Astrocyte (in vitro differentiated cells and primary cell): Measurements from ENCODE around the gene WDR75. TPM values are rescaled to one million over a fixed set of nuclear protein-coding genes. Genes with fewer than 3 reads are reported as not detected.
A peak's percentile ranks its signal among the peaks of the same experiment; 100 is the strongest.

Source experiments
- DNase-seq: peaks from one replicate; pipeline ENCODE4 v3.0.0-alpha.2; 2010; ENCODE audit warnings: low read depth
- FAIRE-seq: peaks from 2 replicates; lab custom pipeline; 2011; peaks lifted over from hg19 to GRCh38; lab: Jason Lieb, UNC
- H2AFZ ChIP-seq: 2 replicates; pipeline ENCODE4 v1.6.0; 2012; ENCODE audit warnings: low read depth, low read length, inconsistent platforms
- H3K27ac ChIP-seq: 2 replicates; pipeline ENCODE4 v1.5.1; 2011; ENCODE audit warnings: low read depth, low read length, inconsistent platforms
- H3K27me3 ChIP-seq: 2 replicates; pipeline ENCODE4 v1.6.0; 2011; ENCODE audit warnings: low read length, inconsistent platforms; ENCODE audit not compliant: insufficient read depth
- H3K36me3 ChIP-seq: 2 replicates; pipeline ENCODE4 v1.5.1; 2011; ENCODE audit warnings: low read length, inconsistent platforms; ENCODE audit not compliant: insufficient read depth
- H3K4me1 ChIP-seq: 2 replicates; pipeline ENCODE4 v1.5.1; 2011; ENCODE audit warnings: low read length, inconsistent platforms; ENCODE audit not compliant: insufficient read depth
- H3K4me2 ChIP-seq: 2 replicates; pipeline ENCODE4 v1.6.0; 2012; ENCODE audit warnings: low read length, inconsistent platforms
- H3K4me3 ChIP-seq: 2 replicates; pipeline ENCODE4 v1.5.1; 2011; ENCODE audit warnings: low read depth, mild to moderate bottlenecking, low read length, inconsistent platforms; ENCODE audit not compliant: insufficient read depth
- H3K79me2 ChIP-seq: 2 replicates; pipeline ENCODE4 v1.6.0; 2012; ENCODE audit warnings: mild to moderate bottlenecking, low read length, inconsistent platforms; ENCODE audit not compliant: insufficient read depth
- H3K9ac ChIP-seq: 2 replicates; pipeline ENCODE4 v1.6.0; 2012; ENCODE audit warnings: mild to moderate bottlenecking, low read length, inconsistent platforms
- H3K9me3 ChIP-seq: 2 replicates; pipeline ENCODE4 v1.5.1; 2012; ENCODE audit warnings: low read depth, mild to moderate bottlenecking, low read length, inconsistent platforms; ENCODE audit not compliant: insufficient read depth
- H4K20me1 ChIP-seq: 2 replicates; pipeline ENCODE4 v1.6.0; 2012; ENCODE audit warnings: low read length, inconsistent platforms; ENCODE audit not compliant: insufficient read depth
- H3K27ac Mint-ChIP-seq: one replicate; pipeline ENCODE4 v1.8.0; 2021; ENCODE audit warnings: mild to moderate bottlenecking, mixed read lengths; ENCODE audit not compliant: unreplicated experiment
- H3K27me3 Mint-ChIP-seq: one replicate; pipeline ENCODE4 v1.8.0; 2021; ENCODE audit warnings: low read depth, mixed read lengths; ENCODE audit not compliant: unreplicated experiment
- H3K36me3 Mint-ChIP-seq: one replicate; pipeline ENCODE4 v1.8.0; 2021; ENCODE audit warnings: low read depth, mixed read lengths; ENCODE audit not compliant: unreplicated experiment
- H3K4me1 Mint-ChIP-seq: one replicate; pipeline ENCODE4 v1.8.0; 2021; ENCODE audit warnings: low read depth, mixed read lengths; ENCODE audit not compliant: unreplicated experiment
- H3K4me3 Mint-ChIP-seq: one replicate; pipeline ENCODE4 v1.8.0; 2021; ENCODE audit warnings: mild to moderate bottlenecking, moderate library complexity, mixed read lengths; ENCODE audit not compliant: unreplicated experiment
- H3K9me3 Mint-ChIP-seq: one replicate; pipeline ENCODE4 v1.8.0; 2021; ENCODE audit warnings: mild to moderate bottlenecking, mixed read lengths; ENCODE audit not compliant: unreplicated experiment
- EZH2 ChIP-seq: IDR thresholded peaks from 2 replicates; pipeline ENCODE4 v1.6.1; 2012; ENCODE audit warnings: mild to moderate bottlenecking, low read length, inconsistent platforms; ENCODE audit not compliant: insufficient read depth
- total RNA-seq: library from RNA; stranded (reverse); gene quantifications from 2 replicates; pipeline ENCODE4 v1.2.1, GENCODE V29; 2021
- TF ChIP-seq, protein P1 (sequence below): IDR thresholded peaks from 2 replicates; pipeline ENCODE4 v1.5.1; 2011; ENCODE audit warnings: low read depth, mild to moderate bottlenecking, inconsistent platforms, low read length, moderate library complexity; ENCODE audit not compliant: insufficient read depth

Gene WDR75
- total RNA-seq, 1 donor from 2014 or later = 38.9 TPM

DNA sequence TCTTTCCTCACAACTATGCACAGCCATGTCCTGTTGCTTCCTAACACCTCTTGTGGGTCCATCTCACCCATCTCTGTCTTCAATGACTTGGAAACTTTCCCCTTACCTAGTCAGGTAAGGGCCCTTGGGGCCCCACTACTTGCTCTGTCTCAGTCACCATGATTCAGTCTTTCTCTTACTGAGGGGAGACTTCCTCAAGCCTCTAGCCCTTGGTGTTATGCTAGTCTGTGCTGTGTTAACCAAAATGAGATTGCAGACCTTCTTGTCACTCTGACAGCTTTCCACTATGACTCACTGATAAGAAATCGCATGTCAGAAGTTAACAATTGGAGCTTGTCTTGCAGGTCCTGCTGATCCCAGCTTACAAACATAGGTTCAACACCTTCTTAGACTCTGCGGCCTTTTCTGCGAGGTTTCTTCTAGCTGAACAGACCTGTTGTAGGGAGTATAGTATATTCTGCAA, 65.3 kb downstream of the WDR75 start:
- no peaks in the 10 kb centered on the region for H3K27me3 Mint-ChIP-seq
- Histone ChIP-seq H3K79me2 (no peaks in the 10 kb centered on the region), H4K20me1 (no peaks in the 10 kb centered on the region), H3K27me3 (no peaks in the 10 kb centered on the region), H2AFZ (no peak overlapping the region), H3K4me2 (no peak overlapping the region), H3K4me3 (no peak overlapping the region), H3K4me1 (no peaks in the 10 kb centered on the region), H3K36me3 (no peaks in the 10 kb centered on the region), H3K9ac (no peak overlapping the region), H3K9me3 (no peaks in the 10 kb centered on the region), H3K27ac (no peak overlapping the region)
- peak; percentile 44 for DNase-seq
- peak overlapping the region; percentile 63 for H3K27ac Mint-ChIP-seq
- TF ChIP-seq, protein P1, sequence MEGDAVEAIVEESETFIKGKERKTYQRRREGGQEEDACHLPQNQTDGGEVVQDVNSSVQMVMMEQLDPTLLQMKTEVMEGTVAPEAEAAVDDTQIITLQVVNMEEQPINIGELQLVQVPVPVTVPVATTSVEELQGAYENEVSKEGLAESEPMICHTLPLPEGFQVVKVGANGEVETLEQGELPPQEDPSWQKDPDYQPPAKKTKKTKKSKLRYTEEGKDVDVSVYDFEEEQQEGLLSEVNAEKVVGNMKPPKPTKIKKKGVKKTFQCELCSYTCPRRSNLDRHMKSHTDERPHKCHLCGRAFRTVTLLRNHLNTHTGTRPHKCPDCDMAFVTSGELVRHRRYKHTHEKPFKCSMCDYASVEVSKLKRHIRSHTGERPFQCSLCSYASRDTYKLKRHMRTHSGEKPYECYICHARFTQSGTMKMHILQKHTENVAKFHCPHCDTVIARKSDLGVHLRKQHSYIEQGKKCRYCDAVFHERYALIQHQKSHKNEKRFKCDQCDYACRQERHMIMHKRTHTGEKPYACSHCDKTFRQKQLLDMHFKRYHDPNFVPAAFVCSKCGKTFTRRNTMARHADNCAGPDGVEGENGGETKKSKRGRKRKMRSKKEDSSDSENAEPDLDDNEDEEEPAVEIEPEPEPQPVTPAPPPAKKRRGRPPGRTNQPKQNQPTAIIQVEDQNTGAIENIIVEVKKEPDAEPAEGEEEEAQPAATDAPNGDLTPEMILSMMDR = no peak
- no peak for TF ChIP-seq EZH2
- no peak overlapping the region for H3K4me3 Mint-ChIP-seq
- H3K9me3 Mint-ChIP-seq = peaks cover 9% of the 10 kb centered on the region
- H3K36me3 Mint-ChIP-seq = no peaks in the 10 kb centered on the region
- FAIRE-seq = no peak
- H3K4me1 Mint-ChIP-seq = peaks cover 13% of the 10 kb centered on the region

DNA sequence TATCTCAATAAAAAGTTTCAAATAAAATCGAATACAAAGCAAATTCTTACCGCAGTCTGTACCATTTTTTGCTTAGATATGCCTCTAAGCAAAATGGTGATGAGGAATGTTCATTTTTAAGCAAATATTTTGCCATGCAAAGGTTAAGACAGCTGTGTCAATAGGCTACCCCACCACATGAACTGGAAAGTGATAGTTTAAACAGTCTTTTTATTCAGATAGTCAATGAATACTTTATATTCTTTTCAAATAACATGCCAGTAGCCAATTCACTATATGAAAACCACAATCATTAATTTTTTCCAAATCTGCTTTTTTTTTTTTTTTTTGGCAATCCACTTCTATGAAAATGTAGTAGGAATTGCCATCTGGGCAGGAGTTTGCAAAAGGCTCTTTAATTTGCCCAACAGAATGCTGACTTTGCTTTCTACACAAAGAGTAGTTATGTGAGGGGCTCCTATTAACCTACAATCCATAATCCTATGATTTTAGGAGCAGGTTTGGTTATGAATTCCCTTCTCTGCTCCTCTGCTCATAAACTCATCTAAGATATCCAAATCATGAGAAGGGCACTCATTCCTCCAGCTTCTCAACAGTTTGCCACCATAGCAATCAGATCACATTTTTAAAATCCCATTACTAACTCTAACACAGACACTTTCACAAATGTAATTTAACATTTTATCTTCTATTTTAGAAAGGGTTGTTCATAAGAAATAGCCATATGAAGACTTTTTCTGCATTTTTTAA, 70.1 kb downstream of the WDR75 start:
- Mint-ChIP-seq H3K4me3 (no peak overlapping the region), H3K9me3 (peaks cover 9% of the 10 kb centered on the region), H3K27me3 (peaks cover 9% of the 10 kb centered on the region), H3K4me1 (peaks cover 3% of the 10 kb centered on the region), H3K36me3 (no peaks in the 10 kb centered on the region), H3K27ac (no peak overlapping the region)
- Histone ChIP-seq H3K79me2 (no peaks in the 10 kb centered on the region), H3K9ac (no peak overlapping the region), H3K9me3 (no peaks in the 10 kb centered on the region), H3K4me2 (no peak overlapping the region), H3K4me1 (no peaks in the 10 kb centered on the region), H3K27me3 (peaks cover 3% of the 10 kb centered on the region), H3K4me3 (no peak overlapping the region), H2AFZ (no peak overlapping the region), H4K20me1 (no peaks in the 10 kb centered on the region), H3K27ac (no peak overlapping the region), H3K36me3 (no peaks in the 10 kb centered on the region)
- DNase-seq (no peak), FAIRE-seq (no peak)
- TF ChIP-seq EZH2 = no peak
- TF ChIP-seq, protein P1 = no peak

GRCh38 chr2:189511960-189512319, 70.7 kb downstream of the WDR75 start:
- no peak for TF ChIP-seq EZH2
- TF ChIP-seq, protein P1 = no peak
- H3K4me2 ChIP-seq = no peak overlapping the region
- Mint-ChIP-seq H3K27me3 (peaks cover 9% of the 10 kb centered on the region), H3K9me3 (peaks cover 9% of the 10 kb centered on the region), H3K4me1 (no peaks in the 10 kb centered on the region), H3K4me3 (no peak overlapping the region), H3K36me3 (no peaks in the 10 kb centered on the region), H3K27ac (no peak overlapping the region)
- FAIRE-seq (no peak), DNase-seq (no peak)
- no peak overlapping the region for H3K27ac ChIP-seq
- H3K4me1 ChIP-seq = no peaks in the 10 kb centered on the region
- H3K27me3 ChIP-seq = peaks cover 3% of the 10 kb centered on the region
- H2AFZ ChIP-seq = no peak overlapping the region
- no peak overlapping the region for H3K9ac ChIP-seq
- no peaks in the 10 kb centered on the region for H3K79me2 ChIP-seq
- H3K9me3 ChIP-seq = no peaks in the 10 kb centered on the region
- no peak overlapping the region for H3K4me3 ChIP-seq
- H3K36me3 ChIP-seq = no peaks in the 10 kb centered on the region
- no peaks in the 10 kb centered on the region for H4K20me1 ChIP-seq
